ENCODE data around the gene CYP2R1. TPM values are rescaled to one million over a fixed set of nuclear protein-coding genes. Genes with fewer than 3 reads are reported as not detected.
A peak's percentile ranks its signal among the peaks of the same experiment; 100 is the strongest.

CYP2R1 gene, protein sequence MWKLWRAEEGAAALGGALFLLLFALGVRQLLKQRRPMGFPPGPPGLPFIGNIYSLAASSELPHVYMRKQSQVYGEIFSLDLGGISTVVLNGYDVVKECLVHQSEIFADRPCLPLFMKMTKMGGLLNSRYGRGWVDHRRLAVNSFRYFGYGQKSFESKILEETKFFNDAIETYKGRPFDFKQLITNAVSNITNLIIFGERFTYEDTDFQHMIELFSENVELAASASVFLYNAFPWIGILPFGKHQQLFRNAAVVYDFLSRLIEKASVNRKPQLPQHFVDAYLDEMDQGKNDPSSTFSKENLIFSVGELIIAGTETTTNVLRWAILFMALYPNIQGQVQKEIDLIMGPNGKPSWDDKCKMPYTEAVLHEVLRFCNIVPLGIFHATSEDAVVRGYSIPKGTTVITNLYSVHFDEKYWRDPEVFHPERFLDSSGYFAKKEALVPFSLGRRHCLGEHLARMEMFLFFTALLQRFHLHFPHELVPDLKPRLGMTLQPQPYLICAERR
- total RNA-seq, result 7.2 and 8.8 TPM in 2 replicates
- polyA plus RNA-seq (2012), result 8.4 TPM

DNA sequence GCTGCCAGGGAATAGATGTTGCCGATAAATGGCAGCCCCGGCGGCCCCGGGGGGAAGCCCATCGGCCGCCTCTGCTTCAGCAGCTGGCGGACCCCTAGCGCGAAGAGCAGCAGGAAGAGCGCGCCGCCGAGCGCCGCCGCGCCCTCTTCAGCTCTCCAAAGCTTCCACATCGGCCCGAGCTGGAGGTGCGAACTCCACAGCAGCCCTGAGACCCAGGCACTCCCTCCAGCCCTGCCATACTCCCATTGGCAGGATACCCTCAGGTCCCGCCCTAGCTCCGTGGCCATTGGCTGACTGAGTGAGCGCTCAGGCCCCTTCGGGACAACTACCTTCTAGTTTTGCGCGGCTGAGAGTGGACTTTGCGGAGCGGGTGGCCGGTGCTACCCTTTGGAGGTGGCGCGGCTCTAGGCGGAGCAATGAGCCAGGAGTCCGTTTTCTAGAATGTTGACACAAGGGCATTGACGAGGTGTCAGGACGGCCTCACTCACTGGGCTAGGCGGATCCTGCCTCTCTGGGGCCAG is at the start of gene CYP2R1:
Gene CYP2R1, minus strand, starts transcription at position 196 of the 521 bp plus-strand sequence. Its CDS starts 26 bp downstream, at position 170.
- peak; percentile 98 for DNase-seq (ENCODE audit: low read depth)

DNA sequence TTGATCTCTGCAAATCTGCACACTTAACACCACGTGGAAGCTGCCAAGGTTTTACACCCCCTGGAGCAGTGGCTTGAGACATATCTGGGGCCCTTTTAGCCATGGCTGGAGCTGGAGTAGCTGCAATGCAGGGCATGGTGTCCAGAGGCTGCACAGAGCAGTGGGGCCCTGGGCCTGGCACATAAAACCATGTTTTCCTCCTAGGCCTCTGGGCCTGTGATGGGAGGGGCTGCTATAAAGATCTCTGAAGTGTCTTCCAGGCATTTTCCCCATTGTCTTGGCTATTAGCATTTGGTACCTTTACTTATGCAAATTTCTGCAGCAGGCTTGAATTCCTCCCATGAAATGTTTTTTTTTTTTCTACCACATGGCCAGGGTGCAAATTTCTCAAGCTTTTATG is 46.9 kb upstream of the CYP2R1 start:
- no peak for DNase-seq (ENCODE audit: low read depth)

GRCh38 chr11:14934641-14935351 is 42.8 kb upstream of the CYP2R1 start:
- DNase-seq (ENCODE audit: low read depth), result no peak

DNA sequence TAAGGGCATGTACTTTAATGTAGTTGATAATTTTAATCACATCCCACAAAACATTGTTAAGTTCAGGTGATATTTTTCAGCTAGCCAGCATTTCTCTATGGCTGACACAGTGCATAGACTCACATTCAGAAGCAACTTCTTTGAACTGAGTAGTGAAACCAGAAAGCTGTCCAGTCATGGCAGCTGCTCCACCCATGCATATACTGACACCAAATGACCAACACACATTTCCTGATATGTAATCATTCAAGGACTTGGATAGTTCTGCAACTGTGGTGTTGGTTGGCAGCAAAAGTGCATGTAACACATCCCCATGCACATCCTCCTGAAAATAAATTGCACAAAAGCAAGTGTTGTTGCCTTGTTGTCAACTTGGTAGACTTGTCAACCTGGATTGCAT is 40.4 kb upstream of the CYP2R1 start:
- DNase-seq (ENCODE audit: low read depth), result no peak

GRCh38 chr11:14930369-14930768 is 38.3 kb upstream of the CYP2R1 start:
- DNase-seq (ENCODE audit: low read depth), result no peak

DNA sequence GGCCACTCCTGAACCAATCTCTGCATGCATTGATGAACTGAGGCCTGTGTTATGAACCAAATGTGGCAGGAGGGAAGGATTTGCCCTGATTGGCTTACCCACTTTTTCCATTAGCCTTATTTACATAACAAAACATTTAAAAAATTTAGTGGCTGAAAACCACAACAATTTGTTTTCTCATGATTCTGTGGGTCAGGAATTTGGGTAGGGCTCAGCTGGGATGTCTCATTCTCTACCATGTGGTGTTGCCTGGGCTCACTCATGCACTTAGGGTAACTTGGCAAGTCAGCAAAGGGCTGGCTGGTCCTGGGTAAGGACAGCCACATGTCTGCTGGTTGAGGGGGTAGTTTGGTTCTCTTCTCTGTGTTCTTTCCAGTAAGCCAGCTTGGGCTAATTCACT is 35.1 kb upstream of the CYP2R1 start:
- peak; percentile 83 for DNase-seq (ENCODE audit: low read depth)

- DNase-seq (ENCODE audit: low read depth), result no peak
Measured at GRCh38 chr11:14924318-14924717, 32.3 kb upstream of the CYP2R1 start.

DNA sequence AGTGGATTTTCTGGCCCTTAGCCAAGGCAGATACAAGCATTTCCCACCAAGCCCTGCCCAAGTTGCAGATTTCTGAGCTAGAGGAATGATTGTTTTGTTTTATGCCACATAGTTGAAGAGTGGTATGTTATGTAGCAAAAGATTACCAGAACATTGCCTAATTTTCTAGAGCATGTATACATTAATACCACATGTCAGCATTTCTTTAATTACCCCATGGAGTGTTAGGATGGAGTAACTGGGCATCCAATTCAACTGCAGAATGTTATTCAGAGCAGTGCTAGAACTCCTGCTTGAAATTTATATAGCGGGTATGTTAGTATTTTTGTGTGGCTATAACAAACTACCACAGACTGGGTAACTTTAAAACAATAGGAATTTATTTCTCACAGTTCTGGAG is 24.4 kb upstream of the CYP2R1 start:
- no peak for DNase-seq (ENCODE audit: low read depth)

- DNase-seq (ENCODE audit: low read depth), result no peak
Measured at GRCh38 chr11:14914536-14914935, 22.5 kb upstream of the CYP2R1 start.

- DNase-seq (ENCODE audit: low read depth), result peak; percentile 54
Measured at GRCh38 chr11:14908214-14908880, 16.3 kb upstream of the CYP2R1 start.

- DNase-seq (ENCODE audit: low read depth), result peak; percentile 42
Measured at GRCh38 chr11:14907411-14908213, 15.6 kb upstream of the CYP2R1 start.

DNA sequence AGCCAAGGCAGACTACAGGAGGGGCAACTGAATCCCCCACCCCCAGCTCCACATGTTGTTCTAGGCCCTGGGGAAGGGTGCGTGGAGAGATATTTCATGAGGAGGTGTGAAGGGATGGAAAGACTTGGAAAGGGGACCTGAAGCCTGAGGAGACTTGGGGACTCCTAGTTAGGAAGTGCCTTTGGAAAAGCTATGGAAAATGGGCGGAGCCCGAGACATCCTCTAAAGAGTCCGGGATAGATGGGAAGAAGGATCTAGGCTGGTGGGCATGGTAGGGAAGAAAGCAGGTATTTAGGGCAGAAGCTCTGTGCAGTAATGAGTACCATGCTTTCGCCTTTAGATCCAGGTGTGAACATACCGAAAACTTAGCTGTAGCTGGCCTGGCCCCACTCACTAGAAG is 15.0 kb upstream of the CYP2R1 start:
- no peak for DNase-seq (ENCODE audit: low read depth)

DNA sequence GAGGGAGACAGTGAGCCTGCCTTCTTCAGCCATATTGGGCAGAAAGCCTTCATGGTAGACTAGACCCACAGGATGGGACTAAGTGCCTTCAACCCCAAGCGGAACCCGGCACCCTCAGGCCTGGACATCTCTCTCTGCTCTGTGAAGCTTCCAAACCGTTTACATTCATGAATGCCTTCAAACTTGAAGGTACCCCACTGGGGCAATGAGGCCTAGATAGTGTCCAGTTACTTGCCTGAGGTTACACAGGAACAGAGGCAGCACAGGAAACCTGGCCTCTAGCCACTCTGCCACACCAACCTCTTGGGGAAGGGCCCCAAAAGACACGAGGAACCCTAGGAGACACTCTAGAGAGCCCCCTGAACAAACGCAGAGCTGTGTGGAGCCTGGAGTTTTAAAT is 14.5 kb upstream of the CYP2R1 start:
- no peak for DNase-seq (ENCODE audit: low read depth)

DNA sequence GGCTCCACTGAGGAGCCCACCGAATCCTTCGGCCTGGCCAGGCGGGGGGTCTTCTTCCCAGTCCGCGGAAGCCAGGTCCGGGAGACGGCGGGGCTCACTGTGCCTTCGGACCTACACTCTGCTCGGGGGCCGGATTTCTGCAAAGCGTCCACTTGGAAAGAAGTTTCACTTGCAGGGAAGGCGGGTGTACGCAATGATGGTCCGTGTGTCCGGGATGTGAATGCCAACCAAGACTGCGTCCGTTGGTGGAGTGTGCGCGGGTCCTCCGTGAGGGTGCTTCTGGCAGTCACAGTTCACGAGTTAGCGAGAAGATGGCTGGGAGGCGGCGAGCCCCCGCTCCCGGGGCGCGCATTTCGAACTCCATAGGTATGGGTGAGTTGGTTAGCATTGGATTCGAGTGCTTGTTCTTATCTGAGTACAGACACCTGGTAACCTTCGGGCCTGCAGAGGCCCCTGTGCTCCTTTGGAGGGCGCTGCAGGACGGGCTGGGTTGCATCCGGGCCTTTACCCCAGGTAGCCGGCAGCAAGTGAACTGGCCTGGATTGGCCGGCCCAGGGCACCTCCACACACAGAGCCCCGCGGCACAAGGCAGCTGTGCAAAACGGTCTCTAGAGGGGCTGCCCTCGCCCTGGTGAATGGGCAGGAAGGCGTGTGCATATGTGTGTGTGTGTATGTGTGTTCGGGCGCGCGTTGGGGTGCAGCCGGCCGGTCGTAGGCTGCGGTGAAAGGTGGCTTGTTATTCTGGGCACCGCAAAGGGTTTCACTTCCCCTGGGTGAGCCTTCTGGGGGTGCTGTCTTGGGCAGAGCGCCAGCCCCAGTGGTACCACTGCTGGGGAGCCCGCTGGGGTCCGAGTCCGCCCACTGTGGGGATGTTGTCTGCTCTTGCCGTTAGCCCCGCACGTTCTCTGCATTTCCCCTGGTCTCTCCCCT is 13.3 kb upstream of the CYP2R1 start:
- peak; percentile 9 for DNase-seq (ENCODE audit: low read depth)

DNA sequence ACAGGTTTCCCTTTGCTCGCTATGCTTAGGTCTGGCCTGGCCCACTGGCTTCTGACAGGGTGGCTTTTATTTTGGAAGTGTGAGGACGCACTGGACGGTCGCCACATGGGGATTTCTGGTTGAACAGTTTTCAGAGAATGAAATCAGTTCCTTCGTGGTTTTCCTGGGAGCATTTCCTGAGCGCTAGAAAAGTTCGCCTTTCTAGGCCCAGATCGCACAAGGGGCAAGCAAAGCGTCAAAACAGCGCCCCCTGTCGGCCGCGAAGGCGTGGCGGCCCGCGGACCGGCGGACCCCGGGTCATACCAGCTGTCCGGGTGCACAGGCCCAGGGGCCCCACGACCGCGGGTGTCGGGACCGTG is 12.7 kb upstream of the CYP2R1 start:
- peak; percentile 57 for DNase-seq (ENCODE audit: low read depth)

DNA sequence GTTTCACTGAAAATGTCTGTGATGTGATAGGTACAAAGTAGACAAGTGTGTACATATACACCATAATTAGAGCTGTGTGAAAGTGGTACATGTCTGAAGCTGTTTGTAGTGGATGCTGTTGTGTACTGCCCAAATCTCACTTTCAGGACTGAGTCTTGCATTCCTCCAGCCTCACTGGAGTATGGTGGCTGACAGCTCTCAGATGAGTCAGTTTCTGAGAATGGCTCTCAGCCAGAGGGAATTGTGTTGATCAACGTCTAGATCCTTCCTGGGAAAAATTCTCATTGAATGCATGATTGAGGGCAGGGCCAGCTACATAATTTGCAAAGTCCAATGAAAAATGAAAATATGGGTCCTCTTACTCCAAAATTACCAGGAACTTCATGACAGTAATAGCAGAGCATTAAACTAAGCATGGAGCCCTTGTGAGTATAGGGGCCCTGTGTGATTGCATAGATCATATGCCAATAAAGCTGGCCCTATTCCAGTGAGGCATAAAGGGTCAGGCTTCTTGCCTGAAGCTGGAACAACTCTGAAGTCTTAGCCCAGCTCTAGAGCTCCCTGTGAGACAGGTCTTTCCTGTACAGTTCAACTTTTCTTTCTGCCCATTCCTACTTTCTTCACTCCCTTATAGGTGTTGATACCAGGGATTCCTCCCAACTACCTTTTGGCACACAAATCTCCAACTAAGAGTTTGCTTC is 10.8 kb upstream of the CYP2R1 start:
- peak; percentile 25 for DNase-seq (ENCODE audit: low read depth)

DNA sequence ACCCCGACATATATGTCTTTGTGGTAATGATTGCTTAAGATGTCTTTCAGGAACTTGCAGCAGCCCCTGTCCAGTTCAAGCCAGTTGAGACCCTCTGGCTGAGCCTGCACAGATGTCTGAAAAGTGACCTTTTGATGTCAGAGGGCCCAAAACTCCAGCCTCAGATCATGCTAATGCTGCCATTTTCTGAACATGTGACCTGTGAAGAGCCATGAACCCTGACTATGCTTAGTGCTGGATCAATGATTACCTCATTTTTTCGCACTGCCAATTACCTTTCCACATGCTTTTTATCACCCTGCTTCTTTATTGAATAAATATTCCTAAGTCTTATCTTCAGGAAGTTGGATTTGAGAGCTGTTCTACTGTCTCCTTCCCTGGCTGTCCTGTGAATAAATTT is 6.9 kb upstream of the CYP2R1 start:
- no peak for DNase-seq (ENCODE audit: low read depth)

- no peak for DNase-seq (ENCODE audit: low read depth)
Measured at GRCh38 chr11:14898355-14898754, 6.3 kb upstream of the CYP2R1 start.

Data from myocyte (in vitro differentiated cells).